Measurements from ENCODE around the gene TBC1D4.

DNA sequence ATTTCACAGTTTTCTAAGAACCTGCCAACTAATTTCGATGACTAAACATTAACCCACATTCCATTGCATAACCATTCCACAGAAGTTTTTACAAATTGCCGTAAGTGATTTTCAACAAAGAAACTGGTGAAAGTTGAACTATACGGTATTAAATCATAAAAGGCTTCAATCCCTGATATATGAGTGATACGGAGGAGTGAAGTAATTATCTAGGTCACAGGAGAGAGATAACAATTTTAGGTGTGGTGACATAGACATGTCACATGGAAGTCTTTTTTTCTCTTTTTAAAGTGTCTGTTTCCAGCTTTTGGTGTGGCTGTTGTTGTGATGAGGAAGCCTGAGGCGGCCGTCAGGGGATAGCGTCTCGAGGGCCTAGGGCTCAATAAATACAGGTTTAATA is 29.4 kb downstream of the TBC1D4 start:
- TF ChIP-seq, protein P1, sequence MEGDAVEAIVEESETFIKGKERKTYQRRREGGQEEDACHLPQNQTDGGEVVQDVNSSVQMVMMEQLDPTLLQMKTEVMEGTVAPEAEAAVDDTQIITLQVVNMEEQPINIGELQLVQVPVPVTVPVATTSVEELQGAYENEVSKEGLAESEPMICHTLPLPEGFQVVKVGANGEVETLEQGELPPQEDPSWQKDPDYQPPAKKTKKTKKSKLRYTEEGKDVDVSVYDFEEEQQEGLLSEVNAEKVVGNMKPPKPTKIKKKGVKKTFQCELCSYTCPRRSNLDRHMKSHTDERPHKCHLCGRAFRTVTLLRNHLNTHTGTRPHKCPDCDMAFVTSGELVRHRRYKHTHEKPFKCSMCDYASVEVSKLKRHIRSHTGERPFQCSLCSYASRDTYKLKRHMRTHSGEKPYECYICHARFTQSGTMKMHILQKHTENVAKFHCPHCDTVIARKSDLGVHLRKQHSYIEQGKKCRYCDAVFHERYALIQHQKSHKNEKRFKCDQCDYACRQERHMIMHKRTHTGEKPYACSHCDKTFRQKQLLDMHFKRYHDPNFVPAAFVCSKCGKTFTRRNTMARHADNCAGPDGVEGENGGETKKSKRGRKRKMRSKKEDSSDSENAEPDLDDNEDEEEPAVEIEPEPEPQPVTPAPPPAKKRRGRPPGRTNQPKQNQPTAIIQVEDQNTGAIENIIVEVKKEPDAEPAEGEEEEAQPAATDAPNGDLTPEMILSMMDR (conservative IDR thresholded peaks at IDR 0.05; ENCODE audit: low read length): no peak
- TF ChIP-seq EZH2phosphoT487 (IDR thresholded peaks at IDR 0.05; ENCODE audit: borderline replicate concordance): no peak
